ENCODE results near the gene EDIL3.

EDIL3 gene

GRCh38 chr5:83955916-83956315 is 428.8 kb downstream of the EDIL3 start:
- no peak for DNase-seq

- DNase-seq: no peak
Observed at GRCh38 chr5:83947763-83948162, 436.9 kb downstream of the EDIL3 start.

DNA sequence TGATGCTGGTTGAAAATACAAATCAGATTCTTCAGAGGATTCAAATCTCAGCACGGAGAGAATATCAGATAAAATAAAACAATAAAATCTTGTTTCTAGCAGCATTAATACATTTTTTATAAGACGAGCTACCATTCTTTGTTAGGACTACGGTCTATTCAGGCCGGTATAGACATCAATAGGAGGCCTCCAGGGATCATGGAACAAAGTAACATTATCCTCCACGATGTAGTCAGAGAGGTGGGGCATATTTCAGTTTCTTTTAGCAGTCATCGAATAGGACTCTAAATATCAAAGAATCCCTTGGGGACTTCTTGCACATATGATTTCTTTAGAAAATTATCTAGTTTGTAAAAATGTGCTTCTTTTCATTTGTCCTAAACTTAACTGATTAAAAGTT is 438.2 kb downstream of the EDIL3 start:
- DNase-seq: no peak

DNA sequence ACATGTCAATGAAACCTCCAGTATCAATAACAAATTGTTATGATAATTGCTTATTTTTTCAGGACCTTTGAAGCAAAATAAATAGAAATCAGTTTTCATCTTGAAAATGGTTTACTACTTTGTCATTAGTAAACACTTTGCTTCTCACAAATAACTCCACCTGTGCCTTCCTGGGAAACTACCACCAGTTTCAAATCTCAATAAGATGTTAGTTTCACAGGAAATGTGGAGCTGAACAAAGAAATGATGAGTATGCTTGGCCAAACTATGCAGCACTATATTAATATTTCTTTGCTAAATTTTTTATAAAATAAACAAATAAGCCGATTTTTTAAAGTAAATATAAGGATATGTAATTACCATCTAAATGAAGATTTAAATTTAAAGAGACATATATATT is 442.5 kb downstream of the EDIL3 start:
- DNase-seq: no peak

- no peak for DNase-seq
Observed at GRCh38 chr5:83937837-83938236, 446.8 kb downstream of the EDIL3 start.

- DNase-seq: no peak
Observed at GRCh38 chr5:83931969-83932368, 452.7 kb downstream of the EDIL3 start.

DNA sequence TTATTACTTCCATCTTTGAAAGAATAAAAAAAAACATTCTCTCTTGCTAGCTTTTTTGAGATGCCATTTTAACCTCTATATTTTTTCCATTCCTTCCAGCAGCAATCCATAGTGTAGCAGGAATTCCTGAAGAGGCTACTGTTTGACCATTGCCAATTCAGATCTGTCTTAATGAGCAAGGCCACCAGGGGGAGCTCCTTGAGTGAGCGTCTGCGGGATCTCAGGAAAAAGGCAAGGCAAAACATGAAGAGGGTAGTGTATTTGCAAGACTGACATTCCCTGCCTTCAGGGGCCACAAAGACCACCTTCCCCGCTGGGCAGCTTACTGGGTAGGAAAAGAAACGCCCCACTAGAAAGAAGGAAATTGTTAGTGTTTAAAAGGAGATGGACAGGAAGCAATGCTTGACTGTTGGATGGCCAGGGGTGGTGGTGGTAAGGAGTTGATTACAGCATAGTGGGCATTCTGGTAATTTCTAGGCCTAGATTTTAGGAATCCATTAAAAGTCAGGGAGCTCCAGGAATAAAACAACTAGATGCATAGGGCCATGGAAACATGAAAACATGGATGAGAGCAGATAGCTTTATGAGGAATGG is 457.4 kb downstream of the EDIL3 start:
- peak; percentile 32 to 63 for DNase-seq

GRCh38 chr5:83925955-83926337 is 458.7 kb downstream of the EDIL3 start:
- DNase-seq: no peak

GRCh38 chr5:83925321-83925954 is 459.2 kb downstream of the EDIL3 start:
- DNase-seq: no peak

DNA sequence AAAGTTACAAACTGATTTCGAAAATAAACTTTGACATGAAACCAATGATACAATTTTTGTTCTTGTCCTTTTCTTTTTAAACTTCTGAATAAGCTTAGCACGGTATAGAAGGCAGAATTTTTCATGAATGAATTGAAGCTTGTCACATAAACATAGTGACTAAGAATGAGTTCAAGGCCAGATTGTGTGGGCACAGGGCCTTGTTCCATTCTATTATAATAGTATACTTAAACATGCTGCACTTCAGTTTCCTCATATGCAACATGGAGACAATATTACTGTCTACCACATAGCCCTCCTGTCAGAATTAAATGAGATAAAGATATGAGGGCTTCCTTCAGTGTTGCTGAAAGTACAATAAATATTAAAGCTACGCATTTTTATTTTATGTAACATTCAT is 459.8 kb downstream of the EDIL3 start:
- no peak for DNase-seq

DNA sequence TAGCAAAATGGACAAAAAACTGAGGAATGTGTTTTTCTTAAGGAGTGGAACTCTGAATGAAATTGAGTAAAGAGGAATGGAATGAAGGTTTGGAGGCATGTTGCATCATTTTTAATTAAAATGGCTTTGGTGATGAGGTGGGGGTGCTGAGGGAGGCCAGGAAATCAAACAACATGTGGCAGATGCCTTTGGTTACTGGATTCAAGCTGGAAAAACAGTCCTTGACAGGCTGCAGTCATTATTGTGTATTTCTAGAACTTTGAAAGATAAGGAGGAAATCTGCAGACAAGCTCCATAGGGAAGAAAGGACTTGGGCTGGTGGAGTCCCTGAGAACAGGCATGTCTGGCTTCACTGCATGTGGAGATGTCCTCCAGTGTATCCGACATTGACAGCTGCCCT is 460.5 kb downstream of the EDIL3 start:
- no peak for DNase-seq

DNA sequence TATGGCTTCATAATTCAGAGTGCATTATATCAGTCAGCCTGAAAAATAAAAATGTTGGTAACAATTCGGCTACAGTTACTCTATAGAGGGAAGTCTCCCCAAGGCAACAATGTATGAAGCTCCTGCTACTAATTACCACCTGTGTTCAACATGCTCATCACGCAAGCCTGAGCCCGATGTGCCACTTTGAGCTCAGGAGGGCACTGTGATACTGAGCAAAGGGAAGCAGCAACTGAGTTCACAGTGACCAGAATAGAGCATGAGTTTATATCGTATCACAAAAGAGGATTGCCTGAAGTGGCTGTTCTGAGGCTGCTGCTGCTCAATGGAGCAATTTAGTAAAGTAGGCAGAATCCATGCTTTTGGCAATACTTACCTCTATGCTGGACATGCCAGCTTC is 462.0 kb downstream of the EDIL3 start:
- DNase-seq: peak; percentile 30 to 54

GRCh38 chr5:83921666-83922193 is 462.9 kb downstream of the EDIL3 start:
- no peak for DNase-seq

DNA sequence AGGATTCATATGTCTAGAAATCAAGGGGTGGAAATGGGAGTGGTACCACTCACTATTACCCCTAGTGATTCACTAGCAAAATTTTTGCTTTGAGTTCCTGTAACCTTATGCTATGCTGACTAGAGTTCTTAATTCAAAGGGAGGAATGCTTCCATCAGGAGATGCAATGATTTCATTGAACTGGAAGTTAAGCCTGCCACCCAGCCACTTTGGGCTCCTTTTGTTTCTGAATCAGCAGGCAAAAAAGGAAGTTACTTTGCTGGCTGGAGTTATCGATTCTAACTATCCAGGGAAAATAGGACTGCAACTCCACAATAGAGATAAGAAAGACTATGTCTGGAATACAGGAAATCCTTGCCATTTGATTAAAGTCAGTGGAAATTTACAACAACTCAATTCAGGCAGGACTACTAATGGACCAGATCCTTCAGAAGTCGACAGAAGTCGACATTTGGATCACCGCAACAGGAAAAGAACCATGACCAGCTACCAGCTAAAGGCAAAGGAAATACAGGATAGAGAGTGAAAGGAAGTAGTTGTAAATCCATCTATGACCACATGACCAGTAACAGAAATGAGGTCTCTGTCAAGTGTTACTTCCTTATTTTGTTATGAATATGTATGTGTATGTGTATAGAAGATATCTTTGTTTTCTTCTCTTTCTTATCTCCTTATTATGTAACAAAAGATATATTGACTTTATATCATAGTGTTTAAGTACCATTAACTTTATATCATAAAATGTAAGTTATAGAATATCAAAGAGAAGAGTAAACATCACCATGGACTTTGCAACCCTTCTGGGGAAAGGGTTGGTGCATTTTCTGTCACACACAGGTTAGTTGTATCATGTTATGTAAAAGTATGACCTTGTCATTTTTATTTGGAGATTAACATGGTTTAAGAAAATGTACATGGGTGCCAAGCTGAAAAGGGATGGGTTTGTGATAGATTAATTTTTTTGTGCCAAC is 465.3 kb downstream of the EDIL3 start:
- DNase-seq: no peak

DNA sequence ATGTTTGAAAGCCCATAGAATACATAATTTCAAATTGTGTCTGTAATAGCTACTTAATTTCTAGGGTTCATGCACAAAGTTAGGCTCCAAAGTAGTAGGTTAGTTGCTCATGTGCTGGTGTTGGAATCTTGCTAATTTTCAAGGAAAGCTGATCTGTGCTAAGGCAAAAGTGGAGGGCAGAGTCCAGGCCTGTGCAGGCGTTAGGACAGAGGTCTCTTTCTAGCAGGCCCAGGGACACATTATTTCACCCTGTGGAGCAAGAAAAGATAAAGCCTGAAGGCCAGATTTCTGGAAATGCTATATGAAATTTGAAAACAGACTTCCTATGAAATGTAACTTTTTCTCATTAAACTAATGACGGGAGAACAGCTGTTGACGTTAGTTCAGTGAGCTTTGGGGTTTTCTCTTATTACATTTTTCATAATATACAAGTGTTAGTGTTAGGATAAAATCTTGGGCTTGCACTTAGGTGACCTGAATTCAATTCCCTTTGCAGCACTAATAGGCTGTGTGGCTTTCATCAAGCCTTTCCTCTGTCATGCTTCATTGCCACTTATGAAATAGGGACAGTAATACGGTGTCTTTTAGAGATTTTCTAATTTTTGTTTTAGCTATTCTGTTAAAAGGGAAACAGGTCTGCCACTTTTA is 467.3 kb downstream of the EDIL3 start:
- no peak for DNase-seq

GRCh38 chr5:83914662-83915418 is 469.8 kb downstream of the EDIL3 start:
- no peak for DNase-seq

DNA sequence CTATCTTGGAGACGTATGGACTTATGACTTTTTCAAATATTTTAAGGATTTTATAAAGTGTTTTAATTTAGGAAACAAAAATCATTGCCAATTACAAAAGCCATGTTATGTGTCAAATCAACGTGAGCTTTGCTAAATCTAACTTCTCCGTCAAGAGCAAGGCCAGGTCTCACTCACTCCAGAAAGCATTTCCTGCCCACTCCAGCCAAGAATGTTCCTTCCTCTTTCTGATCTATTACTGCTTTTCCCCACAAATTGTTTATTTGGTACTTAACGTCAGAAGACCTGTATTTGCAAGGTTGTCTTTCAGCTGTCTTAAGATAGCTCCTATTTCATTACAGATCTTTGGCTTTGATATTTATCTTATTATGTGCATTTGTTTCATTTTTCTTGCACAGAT is 470.5 kb downstream of the EDIL3 start:
- DNase-seq: no peak

- no peak for DNase-seq
Observed at GRCh38 chr5:83913593-83913992, 471.1 kb downstream of the EDIL3 start.

DNA sequence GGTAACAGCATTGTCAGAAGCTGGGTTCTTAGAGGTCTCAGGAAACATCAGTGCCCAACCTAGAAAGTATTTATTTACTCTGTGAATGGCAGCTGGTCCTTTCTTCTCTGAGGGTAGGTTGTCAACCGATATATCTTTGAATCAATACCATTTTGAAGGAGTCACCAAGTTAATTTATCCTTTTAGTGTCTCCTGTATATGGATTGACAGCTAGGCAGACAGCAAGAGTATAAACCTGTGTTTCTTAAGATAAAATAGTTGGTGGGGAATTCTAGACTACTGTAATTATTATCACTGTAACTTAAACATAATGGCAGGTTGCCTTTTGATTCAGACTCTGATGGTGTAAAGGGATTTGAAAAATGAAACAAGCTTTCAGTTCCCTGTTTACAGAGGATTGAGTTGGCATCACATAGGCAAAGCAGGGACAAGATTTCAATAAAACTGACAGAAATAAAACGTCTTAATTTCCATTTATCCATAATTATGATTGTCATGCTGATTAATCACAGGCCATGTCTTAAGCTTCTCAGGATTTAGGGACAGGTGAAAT is 473.2 kb downstream of the EDIL3 start:
- DNase-seq: no peak

- no peak for DNase-seq
Observed at GRCh38 chr5:83900306-83900705, 484.4 kb downstream of the EDIL3 start.

- DNase-seq: no peak
Observed at GRCh38 chr5:83899326-83899970, 485.2 kb downstream of the EDIL3 start.
